HG03469 (cell line): ENCODE data around the gene TMEM169.
A peak's percentile ranks its signal among the peaks of the same experiment; 100 is the strongest.

Source experiments
- ATAC-seq: cut with Tn5 transposase; IDR thresholded peaks from one replicate; pipeline ENCODE4 v1.9.1; 2021; ENCODE audit warnings: mild to moderate bottlenecking, moderate library complexity, moderate number of reproducible peaks; ENCODE audit not compliant: unreplicated experiment

TMEM169 gene, protein sequence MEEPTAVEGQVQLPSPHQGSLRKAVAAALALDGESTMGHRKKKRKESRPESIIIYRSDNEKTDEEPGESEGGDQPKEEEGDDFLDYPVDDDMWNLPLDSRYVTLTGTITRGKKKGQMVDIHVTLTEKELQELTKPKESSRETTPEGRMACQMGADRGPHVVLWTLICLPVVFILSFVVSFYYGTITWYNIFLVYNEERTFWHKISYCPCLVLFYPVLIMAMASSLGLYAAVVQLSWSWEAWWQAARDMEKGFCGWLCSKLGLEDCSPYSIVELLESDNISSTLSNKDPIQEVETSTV

DNA sequence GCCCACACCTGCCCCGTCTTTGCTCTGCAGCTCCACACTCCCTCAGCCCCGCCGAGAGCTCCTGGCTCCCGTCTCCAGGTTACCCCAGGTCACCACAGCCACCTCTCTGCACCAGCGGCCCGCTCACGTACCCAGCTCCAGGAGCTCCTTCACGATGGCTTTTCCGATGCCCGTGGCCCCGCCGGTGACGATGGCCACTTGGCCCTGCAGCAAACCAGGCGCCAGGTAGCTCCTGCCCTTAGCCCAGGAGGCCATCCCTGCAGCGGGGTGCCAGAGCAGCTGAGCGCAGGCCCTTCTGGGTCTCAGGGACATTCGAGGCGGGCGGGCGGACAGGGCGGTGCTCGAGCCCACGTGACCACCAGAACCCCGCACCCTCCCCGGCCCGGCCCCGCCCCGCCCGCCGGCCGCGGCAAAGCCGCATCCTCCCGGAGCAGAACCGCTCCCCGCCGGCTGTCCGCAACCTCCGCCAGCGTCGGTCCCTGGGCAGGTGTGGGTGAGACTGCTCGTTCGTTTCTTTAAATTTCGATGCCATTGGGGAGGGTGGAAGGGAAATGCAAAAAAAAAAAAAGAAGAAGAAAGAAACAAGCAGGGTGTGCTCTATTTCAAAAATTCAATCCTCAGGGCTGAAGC lies at the start of gene TMEM169, which contains the start of gene PECR:
Gene TMEM169, plus strand, starts transcription at position 433 of the 630 bp plus-strand sequence. CDS start 14,045 bp downstream, outside the sequence.
Gene PECR, minus strand, starts transcription at position 323 of the 630 bp plus-strand sequence. Its CDS starts 68 bp downstream, at position 255.
- ATAC-seq, result peak; percentile 79

DNA sequence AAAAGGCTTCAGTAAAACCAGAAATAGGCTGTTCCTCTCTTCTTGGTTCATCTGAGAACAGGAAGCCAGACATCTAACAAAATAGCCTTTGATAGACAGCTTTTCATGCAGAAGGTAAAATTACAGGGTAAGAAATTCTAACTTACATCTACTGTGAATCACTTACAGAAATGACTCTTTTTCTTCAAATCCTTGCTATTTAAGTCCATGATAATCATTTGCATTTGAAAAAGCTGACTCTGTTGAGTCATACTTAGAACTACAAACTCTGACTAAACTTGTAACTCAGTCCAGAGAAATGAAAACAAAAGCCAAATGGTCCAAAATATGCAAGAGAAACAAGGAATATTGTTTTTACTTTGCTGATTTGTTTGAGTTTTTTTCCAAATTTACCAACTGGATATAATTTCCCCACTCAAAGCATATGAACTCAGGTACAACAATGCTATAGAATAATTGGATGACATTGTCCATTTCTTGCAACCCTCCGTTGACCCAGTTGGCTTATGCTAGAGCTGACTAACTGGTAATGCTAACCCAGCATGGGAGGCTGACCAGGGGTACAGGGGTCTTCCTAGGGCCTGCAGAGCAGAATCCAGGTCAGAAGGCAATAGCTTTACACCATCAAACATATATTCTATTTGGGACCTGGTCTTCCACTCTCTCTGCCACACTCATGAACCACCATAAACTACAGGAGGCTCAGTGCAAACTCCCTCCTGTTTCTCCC lies 49.6 kb upstream of the TMEM169 start:
- peak; percentile 89 for ATAC-seq

DNA sequence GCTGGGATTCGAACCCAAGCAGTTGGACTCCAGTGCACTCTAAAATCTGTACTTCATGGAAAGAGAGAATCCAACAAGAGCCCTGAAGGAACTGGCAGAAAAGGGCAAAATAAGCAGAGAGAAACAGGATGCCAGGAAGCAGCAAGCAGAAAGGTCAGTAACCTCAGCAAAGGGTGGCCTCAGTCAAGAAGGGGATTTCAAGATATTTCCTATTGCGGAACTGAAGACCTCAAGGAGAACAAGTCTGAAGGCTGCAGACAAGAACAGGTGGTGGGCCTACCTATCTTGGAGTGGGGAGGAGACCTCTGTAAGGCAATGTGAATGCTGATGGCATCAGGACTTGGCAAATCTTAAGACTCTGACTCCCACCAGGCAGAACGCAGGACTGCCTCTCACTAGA lies 48.3 kb upstream of the TMEM169 start:
- no peak for ATAC-seq

DNA sequence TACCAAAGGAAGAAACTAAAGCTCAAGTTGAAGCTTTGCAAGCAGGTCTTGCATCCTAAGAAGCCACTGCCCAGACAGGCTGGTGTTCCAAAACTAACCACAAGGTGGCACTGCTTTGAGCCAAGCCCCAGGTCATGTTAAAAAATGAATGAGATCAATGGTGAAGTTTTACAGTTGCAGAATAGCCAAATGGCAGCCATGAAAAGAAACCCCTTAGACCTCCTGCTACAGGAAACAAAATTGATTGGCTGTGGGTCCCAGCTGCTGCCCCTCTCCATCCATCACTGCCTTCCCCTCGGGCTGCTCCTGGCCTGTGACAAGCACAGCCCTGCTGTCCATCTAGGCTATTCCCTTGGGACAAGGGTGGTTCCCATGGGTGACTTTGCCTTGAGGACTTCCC lies 47.7 kb upstream of the TMEM169 start:
- ATAC-seq, result no peak

DNA sequence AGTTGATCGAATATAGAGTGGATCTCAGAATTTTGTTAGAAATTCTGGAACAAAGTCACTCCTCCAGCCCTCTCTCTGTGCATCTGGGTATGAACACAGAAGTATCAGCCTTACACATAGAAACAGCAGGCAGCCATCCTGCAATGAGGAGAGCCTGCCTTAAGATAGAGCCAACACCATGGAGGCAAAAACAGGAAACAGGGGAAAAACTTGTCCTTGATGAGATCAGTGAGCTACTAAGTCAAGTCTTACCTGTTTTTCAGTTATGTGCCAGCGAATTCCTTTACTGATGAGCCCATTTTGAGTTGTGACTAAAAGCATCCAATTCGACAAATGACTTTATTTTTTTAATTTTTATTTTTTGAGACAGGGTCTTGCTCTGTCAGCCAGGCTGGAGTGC lies 41.8 kb upstream of the TMEM169 start:
- ATAC-seq, result no peak

DNA sequence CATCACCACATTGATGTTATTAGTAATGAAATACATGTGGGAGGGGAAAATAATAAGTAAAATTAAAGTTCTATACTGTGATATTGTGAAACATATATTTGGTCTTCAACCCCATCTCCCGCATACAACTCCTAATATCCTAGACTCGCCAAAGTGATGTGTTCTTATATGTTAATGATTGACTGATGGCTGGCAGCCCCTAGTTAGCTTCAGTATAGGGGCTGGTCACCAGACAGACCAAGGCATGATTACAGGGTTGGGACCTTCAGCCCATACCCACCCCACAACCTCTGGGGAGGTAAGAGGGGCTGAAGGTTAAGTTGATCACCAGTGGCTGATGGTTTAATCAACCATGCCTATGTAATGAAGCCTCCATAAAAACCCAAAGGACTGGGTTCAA lies 40.3 kb upstream of the TMEM169 start:
- no peak for ATAC-seq

DNA sequence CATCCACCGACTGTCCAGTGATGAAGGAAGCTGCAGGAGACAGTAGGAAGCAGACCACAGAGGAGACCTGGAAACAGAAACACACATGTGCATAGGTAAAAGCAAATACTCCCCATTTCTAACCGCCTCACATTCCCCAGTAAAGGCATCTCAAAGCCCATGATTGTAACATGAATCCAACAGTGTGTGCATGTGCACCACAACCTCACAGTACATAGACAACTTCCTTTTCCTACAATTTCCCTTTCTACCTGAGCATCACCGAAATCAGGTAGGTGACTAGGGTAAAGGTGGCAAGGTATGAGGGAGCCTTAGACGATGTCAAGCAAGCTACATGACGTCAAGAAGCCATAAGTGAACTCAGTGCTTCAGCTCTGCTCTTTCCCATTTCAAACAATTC lies 37.8 kb upstream of the TMEM169 start:
- no peak for ATAC-seq

DNA sequence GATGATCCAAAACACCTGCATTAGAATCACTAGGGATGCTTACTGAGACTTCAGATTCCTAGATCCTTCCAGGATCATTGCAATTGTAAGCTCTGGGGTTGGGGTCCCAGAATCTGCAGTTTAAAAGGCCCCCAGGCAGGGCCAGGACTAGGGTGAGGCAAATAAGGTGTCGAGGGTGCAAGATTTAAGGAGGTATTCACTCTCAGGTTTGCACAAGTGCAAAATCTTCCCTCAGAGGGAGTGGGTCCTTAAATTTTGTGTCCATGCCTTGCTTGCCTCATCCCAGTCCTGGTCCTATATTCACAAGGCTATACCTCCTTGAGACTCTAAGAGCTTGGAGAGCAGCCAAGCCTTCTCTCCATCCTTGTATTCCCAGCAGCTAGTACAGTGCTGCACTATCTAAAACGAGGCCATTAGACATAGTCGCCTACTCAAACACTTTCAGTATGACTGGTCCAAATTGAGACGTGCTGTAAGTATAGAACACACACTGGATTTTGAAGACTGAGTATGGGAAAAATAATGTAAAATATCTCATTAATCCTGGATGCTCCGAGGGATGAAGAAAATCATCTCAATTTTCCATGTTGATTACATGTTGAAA lies 36.7 kb upstream of the TMEM169 start:
- peak; percentile 96 for ATAC-seq

DNA sequence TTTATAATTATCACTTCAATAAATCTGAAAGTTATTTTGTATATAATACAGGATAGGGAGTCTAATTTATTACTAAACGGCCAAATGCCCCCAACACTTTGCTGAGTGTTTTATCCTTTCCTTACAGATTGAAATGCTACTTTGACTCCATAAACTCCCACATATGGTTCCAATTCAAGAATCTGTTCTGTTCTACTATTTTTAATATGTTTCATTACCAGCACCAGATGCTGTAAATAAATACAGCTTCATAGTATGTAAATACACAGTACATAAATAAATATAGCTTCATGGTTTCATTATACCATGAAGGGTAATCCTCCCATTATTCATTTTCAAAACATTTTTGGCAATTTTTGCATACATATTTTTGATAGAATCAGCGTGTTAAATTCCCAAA lies 34.3 kb upstream of the TMEM169 start:
- no peak for ATAC-seq

DNA sequence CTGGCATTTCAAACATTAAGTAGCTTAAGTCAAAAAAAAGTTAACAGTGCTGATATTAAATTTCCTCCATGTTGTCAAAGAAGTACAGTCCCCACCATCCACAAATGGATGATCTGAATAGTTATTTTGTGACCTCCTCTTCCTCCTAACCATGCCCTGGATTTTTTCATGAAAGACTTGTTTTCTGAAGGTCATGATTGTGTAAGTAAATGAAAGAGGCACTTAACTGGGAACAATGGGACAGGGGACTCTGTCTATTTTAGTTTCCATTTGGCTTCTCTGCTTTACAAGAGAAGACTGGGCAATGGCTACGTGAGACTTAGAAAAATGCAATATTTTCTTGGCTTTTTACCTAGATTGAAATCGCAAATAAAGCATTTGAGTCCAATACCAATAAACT lies 32.3 kb upstream of the TMEM169 start:
- no peak for ATAC-seq

DNA sequence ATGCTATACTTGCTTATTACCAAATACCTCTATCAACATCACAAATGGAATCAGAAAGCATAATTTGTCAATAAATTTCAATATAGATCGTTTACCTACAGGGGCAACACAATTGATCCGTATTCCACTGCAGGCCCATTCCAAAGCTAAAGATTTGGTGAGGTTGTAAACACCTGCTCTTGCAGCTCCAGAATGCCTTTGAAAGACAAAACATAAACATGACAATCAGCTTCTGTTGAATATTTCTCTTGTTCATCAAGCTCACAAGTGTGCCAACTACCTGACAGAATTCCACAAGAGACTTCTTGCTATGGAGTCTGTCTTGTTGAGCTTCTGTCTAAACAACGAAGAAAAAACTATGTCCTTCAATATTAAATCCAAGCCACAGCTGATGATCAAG lies 30.4 kb upstream of the TMEM169 start:
- no peak for ATAC-seq

DNA sequence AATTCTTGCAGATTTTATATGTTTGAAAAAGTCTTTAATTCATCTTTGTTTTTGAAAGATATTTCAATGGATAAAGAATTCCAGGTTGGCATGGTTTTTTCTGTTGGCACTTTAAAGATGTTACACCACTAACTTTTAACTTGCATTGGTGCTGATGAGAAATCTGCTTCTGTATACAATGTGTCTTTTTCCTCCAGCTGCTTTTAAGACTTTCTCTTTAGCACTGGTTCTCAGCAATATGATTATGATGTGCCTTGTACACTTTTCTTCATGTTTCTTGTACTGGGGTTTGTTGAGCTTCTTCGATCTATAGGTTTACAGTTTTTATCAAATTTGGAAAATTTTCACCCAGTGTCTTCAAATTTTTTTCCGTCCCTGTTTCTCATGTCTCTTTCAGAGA lies 29.3 kb upstream of the TMEM169 start:
- ATAC-seq, result no peak

DNA sequence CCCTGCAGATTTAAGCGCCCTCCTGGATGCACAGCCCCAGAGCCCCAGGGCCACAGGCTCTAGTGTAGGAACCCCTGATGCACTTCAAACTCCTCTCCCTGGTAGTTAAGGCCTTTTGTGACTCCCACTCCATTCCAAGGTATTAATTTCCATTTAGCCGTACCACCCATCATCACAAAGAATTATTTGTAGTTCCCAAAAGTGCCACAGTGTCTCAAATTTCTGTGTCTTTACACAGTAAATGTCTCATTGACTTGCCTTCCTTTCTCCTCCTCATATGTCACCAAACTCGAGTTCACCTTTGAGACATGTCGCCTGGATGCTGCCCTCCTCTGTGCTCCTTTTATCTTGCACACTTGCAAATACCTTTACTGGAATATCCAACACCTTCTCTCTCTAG lies 26.0 kb upstream of the TMEM169 start:
- ATAC-seq, result no peak

DNA sequence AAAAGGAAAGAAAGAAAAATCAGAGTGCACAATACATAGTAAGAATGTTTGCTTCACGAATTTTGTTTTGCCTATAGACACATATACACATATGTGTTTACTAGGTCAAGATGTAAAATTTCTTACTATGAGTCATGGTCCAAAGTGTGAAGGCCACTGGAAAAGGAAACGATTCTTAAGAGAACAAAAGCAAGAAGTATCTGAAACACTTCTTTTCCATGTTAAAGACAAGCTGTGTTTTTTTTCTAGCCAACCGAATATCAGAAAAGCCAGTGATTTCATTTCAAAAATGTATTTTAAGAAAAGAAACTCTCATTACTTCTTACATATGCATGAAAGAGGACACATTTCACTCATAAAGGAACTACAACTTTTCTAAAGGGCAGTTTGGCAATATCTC lies 25.0 kb upstream of the TMEM169 start:
- no peak for ATAC-seq

DNA sequence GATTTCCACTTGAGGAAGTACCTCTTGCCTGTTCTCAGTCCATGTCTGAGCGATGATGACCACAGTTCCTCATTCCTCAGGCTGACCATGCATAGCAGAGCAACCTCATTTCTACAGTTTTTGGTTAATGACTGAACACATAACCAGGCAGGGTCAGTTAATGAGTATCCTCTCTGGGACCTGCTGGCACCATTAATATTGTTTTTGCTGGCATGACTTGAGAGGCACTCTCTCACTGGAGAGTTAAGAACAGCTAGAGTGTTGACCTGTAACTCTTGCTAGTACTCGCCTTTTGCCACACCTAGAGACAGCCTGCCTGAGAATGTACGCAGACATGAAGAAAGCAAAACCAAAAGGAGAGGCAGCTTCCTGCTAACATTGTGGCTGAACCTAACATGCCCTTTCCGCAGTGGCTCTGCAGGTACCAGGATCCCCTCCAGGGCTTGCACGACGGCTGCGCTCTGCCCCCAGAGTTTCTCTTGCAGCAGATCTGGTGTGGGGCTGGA lies 24.0 kb upstream of the TMEM169 start:
- ATAC-seq, result peak; percentile 65

DNA sequence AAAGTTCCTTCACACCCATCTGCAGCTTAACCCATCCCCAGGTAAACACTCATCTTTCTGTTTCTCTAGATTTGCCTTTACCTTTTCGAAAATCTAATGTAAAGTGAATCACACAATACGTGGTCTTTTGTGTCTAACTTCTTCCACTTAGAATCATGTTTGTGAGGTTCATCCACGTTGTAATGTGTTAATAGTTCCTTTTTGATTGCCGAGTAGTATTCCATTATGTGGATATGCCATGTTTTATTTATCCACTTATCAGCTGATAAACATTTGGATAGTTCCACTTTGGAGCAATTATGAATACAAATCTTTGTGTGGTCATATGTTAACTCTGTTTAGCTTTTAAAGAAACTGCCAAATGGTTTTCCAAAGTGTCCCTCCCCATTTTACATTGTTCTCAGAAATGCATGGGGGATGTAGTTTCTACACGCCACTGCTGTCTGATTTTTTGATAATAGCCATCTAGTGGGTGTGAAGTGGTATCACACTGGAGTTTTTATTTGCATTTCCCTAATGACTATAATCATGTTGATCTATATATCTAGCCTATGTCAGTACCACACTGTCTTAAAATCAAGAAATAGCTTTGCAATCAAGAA lies 22.4 kb upstream of the TMEM169 start:
- ATAC-seq, result no peak

DNA sequence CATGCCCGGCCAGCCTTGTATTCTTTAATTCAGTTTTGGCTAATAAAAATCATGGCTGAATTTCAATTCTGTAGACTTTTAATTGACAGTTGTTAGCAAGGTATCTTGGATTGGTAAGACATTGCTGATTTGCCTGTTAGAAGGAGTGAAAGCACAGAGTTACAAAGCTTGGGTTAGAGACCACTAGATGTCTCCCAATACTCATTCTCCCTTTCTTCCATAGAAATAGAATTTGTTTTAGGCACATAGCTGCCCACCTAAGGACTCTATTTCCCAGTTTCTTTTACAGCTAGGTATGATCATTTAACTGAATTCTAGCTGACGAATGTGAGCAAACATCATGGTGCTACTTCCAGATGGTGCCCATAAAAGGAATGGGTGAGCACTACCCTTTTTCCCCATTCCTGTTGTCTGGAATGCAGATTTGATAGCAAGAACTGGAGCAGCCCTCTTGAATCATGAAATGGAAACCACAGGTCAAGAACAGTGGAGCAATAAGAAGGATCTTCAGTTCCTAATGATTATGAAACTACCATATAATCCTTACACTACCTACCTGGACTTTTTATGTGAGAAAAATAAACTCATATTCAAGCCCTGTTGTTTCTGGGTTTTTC lies 17.6 kb upstream of the TMEM169 start:
- ATAC-seq, result no peak

DNA sequence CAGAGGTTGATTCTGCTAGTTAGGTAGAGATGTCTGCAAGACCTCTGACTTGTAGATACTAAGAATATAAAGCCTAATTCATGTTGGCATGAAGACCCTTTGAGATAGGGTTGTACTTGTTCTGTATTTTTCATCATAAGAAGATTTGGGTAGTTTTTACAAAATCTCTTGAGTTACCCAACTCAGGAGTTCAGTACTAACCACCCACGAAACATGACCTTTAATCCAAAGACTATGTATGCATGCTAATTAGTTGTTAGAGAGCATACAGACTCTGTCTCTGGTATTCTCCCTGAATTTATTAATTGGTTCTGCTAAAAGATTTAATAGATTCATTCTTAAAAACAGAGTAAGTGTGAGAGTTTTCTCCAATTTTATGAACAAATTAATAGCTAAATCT lies 17.1 kb upstream of the TMEM169 start:
- ATAC-seq, result no peak

DNA sequence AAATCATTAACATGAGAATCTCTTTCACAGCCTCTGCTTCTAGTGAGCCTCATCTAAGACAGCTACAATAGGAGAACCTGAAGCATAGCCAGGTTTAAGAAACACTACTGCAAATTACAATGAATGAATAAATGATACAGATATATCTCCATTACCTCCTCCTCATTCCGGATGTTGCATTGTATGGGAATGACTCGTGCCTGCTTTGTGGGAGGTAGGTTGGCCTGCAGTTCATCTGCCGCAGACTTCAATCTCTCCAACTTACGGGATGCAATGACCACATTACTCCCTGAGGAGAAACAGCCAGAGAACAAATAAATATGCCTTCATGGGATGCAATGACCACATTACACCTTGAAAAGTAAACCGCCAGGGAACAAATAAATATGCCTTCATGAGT lies 15.5 kb upstream of the TMEM169 start:
- ATAC-seq, result no peak

DNA sequence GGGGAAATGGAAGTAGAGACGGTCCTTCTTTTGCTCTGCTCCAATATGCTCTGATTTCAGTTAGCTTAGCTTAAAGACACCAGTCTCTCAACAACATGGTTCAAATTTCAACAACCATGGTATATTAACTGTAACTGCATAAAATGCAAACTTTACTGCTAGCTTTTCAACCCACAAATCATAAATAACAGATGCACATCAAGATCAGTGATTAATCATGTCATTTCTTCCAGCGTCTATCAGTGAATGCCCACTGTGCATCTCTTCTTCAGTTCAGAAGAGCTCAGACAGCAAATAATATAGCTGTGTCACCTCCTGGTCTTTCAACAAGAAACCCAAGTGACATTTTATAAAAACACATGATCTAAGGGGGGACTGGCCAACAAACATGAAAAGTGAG lies 12.7 kb upstream of the TMEM169 start:
- no peak for ATAC-seq
